Measurements from ENCODE around the gene ANKH. TPM values are rescaled to one million over a fixed set of nuclear protein-coding genes. Genes with fewer than 3 reads are reported as not detected.

Gene ANKH
- total RNA-seq, 2 donors from 2014 or later = 86.8 to 109 TPM

DNA sequence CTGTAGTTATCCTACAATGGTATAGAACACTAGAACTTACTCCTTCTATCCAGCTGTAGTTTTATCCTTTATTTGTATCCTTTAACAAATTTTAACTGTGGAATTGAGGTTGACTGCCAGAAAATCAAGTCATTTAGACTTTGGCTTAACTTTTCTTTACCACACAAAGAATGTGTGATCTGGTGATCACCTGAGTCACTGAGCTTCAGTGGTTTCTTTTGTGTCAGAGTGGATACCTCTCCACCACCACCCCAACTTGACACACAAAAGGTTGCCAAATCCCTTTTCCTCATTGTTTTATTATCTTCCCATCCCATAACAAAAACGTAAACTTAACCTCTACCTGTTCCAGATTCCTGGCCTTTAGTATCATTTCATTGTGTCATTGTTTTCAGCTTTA lies 201.6 kb downstream of the ANKH start:
- no peak for ATAC-seq
- H3K4me1 Mint-ChIP-seq = peaks cover 71% of the 10 kb centered on the region
- DNase-seq = no peak
- H3K4me3 Mint-ChIP-seq = peak overlapping the region; percentile 31
- no peaks in the 10 kb centered on the region for H3K27me3 Mint-ChIP-seq
- H3K9me3 ChIP-seq (ENCODE audit: control insufficient read depth, low read length, poor library complexity, severe bottlenecking) = no peaks in the 10 kb centered on the region
- peak overlapping the region; percentile 98 for H3K27ac Mint-ChIP-seq
- H3K36me3 Mint-ChIP-seq (ENCODE audit: low read depth) = peaks cover 2% of the 10 kb centered on the region

DNA sequence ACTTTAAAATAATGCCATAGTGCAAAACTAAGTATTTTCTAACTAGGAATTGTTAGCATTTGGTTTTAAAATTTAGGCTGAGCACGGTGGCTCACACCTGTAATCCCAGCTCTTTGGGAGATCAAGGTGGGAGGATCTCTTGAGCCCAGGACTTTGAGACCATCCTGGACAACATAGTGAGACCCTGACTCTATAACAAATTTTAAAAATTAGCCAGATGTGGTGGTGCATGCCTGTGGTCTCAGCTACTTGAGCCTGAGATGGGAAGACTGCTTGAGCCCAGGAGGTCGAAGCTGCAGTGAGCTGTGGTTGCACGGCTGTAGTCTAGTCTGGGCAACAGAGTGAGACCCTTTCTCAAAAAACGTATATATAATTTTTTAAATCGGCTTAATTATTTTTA lies 202.2 kb downstream of the ANKH start:
- Mint-ChIP-seq H3K4me1 (peaks cover 68% of the 10 kb centered on the region), H3K36me3 (ENCODE audit: low read depth) (peaks cover 2% of the 10 kb centered on the region), H3K27ac (peak overlapping the region; percentile 98), H3K4me3 (no peak overlapping the region), H3K27me3 (no peaks in the 10 kb centered on the region)
- ATAC-seq (no peak), DNase-seq (no peak)
- H3K9me3 ChIP-seq (ENCODE audit: control insufficient read depth, low read length, poor library complexity, severe bottlenecking) = no peaks in the 10 kb centered on the region

- H3K27me3 Mint-ChIP-seq = no peaks in the 10 kb centered on the region
- H3K4me1 Mint-ChIP-seq = peaks cover 68% of the 10 kb centered on the region
- peak overlapping the region; percentile 94 for H3K4me3 Mint-ChIP-seq
- no peaks in the 10 kb centered on the region for H3K9me3 ChIP-seq (ENCODE audit: control insufficient read depth, low read length, poor library complexity, severe bottlenecking)
- H3K36me3 Mint-ChIP-seq (ENCODE audit: low read depth) = peaks cover 4% of the 10 kb centered on the region
- ATAC-seq (no peak), DNase-seq (no peak)
- H3K27ac Mint-ChIP-seq = peak overlapping the region; percentile 99
These were observed 203.4 kb downstream of the ANKH start for GRCh38 chr5:14668181-14668591.

DNA sequence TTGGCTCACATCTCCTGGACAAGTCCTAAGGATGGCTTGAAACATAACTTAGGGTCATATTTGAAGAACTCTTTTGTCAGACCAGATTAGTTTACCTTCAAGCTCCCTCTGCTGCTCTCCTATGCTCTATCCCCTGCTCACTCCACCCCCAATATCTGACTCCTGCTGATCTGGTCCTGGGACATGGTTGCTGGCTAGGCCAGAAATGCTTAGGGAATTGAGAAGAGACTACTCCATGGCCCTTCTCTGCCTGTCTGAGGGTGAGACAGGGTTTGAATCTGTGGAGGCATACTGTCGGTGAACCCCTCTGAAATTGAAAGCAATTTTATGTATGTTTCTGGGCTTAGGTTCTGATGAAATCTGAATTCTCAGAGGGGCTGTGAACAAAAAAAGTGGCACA lies 203.8 kb downstream of the ANKH start:
- Mint-ChIP-seq H3K4me1 (peaks cover 67% of the 10 kb centered on the region), H3K27ac (peak overlapping the region; percentile 99), H3K36me3 (ENCODE audit: low read depth) (peaks cover 4% of the 10 kb centered on the region), H3K4me3 (peak overlapping the region; percentile 94), H3K27me3 (no peaks in the 10 kb centered on the region)
- DNase-seq = no peak
- no peak for ATAC-seq
- H3K9me3 ChIP-seq (ENCODE audit: control insufficient read depth, low read length, poor library complexity, severe bottlenecking) = no peaks in the 10 kb centered on the region

DNA sequence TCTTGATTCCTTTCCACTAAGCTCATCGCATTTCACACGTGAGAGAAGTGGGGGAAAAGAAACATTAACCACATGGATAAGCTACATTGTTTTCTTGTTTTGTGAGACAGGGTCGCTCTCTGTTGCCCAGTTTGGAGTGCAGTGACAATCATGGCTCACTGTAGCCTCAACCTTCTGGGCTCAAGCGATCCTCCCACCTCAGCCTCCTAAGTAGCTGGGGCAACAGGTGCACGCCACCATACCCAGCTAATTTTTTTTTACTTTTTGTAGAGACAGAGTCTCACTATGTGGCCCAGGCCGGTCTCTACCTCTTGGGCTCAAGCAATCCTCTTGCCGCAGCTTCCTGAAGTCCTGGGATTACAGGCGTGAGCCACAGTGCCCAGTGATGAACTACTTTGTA lies 204.3 kb downstream of the ANKH start:
- Mint-ChIP-seq H3K27me3 (no peaks in the 10 kb centered on the region), H3K36me3 (ENCODE audit: low read depth) (peaks cover 4% of the 10 kb centered on the region), H3K4me1 (peaks cover 63% of the 10 kb centered on the region), H3K4me3 (peak overlapping the region; percentile 94), H3K27ac (peak overlapping the region; percentile 99)
- DNase-seq (no peak), ATAC-seq (no peak)
- H3K9me3 ChIP-seq (ENCODE audit: control insufficient read depth, low read length, poor library complexity, severe bottlenecking) = no peaks in the 10 kb centered on the region

DNA sequence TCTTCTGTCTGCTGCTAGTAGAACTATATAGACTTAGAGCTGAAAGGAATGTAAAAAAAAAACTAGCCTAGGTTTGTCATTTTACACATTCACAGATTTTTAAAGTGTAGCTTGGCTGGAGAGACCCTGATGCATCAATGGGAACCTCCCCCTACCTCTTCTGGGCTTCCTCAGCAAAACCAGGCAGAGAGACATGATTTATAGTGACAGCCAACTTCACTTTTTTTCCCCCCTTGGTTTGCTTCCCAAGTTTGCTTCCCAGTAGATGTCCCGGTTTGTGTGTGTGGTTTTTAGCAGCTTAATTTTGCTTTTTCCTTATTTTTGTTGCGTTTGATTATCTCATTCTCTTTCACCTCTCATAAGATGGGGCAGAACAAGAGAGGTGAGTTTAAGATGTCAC lies 205.2 kb downstream of the ANKH start:
- Mint-ChIP-seq H3K36me3 (ENCODE audit: low read depth) (peaks cover 4% of the 10 kb centered on the region), H3K4me1 (peaks cover 54% of the 10 kb centered on the region), H3K27ac (peak overlapping the region; percentile 99), H3K4me3 (peak overlapping the region; percentile 94), H3K27me3 (no peaks in the 10 kb centered on the region)
- no peaks in the 10 kb centered on the region for H3K9me3 ChIP-seq (ENCODE audit: control insufficient read depth, low read length, poor library complexity, severe bottlenecking)
- no peak for DNase-seq
- ATAC-seq = no peak

DNA sequence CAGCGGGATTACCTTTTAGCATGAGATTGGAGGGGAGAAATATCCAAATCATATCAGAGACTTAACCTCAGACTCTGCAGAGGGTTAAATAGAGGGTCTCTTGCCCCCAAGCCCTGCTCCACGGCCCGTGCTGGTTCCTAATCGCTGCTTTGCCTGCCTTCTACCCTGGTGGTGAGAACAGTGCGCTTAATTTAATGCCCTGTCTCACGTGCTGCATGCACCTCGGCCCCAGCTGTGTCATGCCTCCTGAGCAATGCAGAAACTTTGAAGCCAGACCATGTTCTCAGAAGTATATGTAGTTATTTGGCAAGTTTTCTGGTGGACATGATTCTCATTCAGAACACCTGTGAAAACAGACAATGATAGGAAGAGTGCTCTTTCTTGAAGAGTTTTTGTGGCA lies 205.6 kb downstream of the ANKH start:
- peak; percentile 63 for ATAC-seq
- H3K36me3 Mint-ChIP-seq (ENCODE audit: low read depth) = peaks cover 4% of the 10 kb centered on the region
- H3K9me3 ChIP-seq (ENCODE audit: control insufficient read depth, low read length, poor library complexity, severe bottlenecking) = no peaks in the 10 kb centered on the region
- peak overlapping the region; percentile 99 for H3K27ac Mint-ChIP-seq
- DNase-seq = peak; percentile 21 to 46 (median 26)
- peak overlapping the region; percentile 94 for H3K4me3 Mint-ChIP-seq
- peaks cover 51% of the 10 kb centered on the region for H3K4me1 Mint-ChIP-seq
- H3K27me3 Mint-ChIP-seq = no peaks in the 10 kb centered on the region

DNA sequence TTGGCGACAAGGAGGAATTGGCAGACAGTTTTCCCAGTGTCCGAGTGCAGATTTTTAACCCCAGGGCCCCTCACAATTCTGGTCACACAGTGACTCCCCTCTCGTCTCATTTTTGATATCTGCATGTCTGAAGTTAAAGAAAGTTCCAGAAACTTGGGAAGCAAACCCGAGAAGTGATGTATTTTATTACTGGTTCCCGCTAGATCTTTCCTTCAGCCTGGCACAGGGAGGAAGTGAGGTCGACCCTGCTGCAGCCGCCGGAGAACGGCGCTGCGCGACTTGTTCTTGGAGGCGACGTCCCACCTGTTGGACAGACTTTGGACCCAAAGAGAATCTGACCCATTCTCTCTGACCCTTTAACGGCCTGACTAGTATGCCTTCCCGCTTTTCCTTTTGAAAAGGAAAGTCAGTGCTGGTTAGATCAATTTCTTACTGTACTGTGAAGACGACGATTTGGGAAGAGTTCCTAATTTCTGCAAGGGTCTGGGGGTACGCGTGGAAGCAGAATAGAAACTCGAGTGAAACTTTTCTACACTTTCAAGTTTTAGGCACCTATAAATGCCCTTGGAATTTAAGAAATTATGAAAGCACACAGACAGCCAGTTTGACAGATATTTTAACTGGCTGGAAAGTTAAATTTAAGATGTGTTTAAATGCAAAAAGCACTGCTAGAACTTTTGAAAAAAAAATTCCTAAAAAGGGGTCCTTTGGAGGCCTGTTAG lies 206.3 kb downstream of the ANKH start:
- DNase-seq (no peak), ATAC-seq (no peak)
- Mint-ChIP-seq H3K4me1 (peaks cover 52% of the 10 kb centered on the region), H3K4me3 (peak overlapping the region; percentile 94), H3K27me3 (no peaks in the 10 kb centered on the region), H3K27ac (peak overlapping the region; percentile 99), H3K36me3 (ENCODE audit: low read depth) (peaks cover 4% of the 10 kb centered on the region)
- H3K9me3 ChIP-seq (ENCODE audit: control insufficient read depth, low read length, poor library complexity, severe bottlenecking) = no peaks in the 10 kb centered on the region

DNA sequence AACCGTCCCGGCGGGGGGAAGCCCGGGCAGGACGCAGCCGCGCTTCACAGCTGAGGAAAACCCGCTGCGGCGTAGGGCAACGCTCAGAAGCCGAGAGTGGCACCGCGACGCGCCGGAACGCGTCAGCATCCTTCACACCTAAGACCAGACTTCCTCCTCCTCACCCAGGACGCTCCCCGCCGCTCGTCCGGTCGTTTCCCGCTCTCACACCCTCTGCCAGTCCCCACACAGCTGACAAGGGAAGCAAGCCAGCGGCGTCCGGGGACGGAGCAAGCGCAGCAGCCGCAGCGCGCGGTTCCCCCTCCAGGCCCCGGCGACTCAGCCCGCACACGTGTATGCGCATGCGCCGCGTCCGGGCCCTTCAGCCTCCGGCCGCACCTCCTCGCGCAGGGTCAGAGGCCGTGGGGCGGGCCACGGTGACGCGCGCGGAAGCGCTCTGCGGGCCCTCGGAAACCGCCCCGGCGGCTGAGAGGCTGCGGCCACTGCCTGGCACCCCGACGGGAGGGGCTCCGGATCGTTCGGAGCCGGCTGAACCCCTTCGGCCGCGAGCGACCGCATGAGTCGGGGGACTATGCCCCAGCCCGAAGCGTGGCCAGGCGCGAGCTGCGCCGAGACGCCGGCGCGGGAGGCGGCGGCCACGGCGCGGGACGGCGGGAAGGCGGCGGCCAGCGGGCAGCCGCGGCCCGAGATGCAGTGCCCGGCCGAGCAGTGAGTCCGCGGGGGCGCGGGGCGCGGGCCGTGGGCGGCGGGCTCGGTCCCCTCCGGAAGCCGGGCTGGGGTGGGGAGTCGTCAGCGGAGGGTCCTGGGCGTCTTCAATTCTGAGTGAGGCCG lies 207.1 kb downstream of the ANKH start, which contains the start of gene OTULIN:
OTULIN (plus strand) TSS at position 449 of the 831 bp plus-strand sequence; CDS start at position 557, 108 bp downstream.
- peaks cover 53% of the 10 kb centered on the region for H3K4me1 Mint-ChIP-seq

DNA sequence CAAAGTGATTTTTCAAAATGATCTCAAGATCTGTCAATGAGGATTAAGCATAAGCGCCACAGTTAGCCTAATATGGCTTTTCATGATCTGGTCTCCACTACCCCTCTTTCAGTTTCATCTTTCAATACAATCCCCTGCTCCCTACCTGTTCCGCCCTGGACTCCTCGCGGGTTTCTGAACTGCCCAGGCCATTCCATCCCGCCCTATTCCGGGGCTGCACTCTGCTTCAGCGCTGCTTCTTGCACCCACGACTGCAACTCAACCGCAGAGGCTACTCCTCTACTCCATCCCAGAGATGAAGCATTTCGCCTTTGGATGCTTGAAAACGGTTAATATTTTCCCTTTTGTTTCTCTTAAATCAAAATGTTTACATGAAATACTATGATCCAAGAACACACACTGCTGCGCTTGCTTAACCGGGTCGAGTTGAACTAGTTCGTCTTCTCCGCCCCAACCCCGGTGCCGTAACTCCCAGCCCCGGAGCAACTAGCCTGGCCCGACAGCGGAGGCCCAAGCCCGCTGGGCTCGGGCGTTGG lies 207.8 kb downstream of the ANKH start:
- H3K27me3 Mint-ChIP-seq = no peaks in the 10 kb centered on the region
- peaks cover 4% of the 10 kb centered on the region for H3K36me3 Mint-ChIP-seq (ENCODE audit: low read depth)
- DNase-seq (no peak), ATAC-seq (peak; percentile 4)
- H3K9me3 ChIP-seq (ENCODE audit: control insufficient read depth, low read length, poor library complexity, severe bottlenecking) = no peaks in the 10 kb centered on the region
- peak overlapping the region; percentile 97 for H3K4me3 Mint-ChIP-seq
- H3K27ac Mint-ChIP-seq = peak overlapping the region; percentile 99
- peaks cover 53% of the 10 kb centered on the region for H3K4me1 Mint-ChIP-seq

More for the DNA sequence above, 207.1 kb downstream of the ANKH start, which contains the start of gene OTULIN:
- no peaks in the 10 kb centered on the region for H3K9me3 ChIP-seq (ENCODE audit: control insufficient read depth, low read length, poor library complexity, severe bottlenecking)
- H3K4me3 Mint-ChIP-seq = peak within 1 kb of the TSS; percentile 97
- no peaks in the 10 kb centered on the region for H3K27me3 Mint-ChIP-seq
- peaks cover 4% of the 10 kb centered on the region for H3K36me3 Mint-ChIP-seq (ENCODE audit: low read depth)
- peak; percentile 65 to 87 (median 80) for DNase-seq
- peak within 1 kb of the TSS; percentile 99 for H3K27ac Mint-ChIP-seq
- ATAC-seq = peak; percentile 81

GRCh38 chr5:14662721-14663260 lies 208.8 kb downstream of the ANKH start:
- Mint-ChIP-seq H3K4me1 (peaks cover 45% of the 10 kb centered on the region), H3K4me3 (peak overlapping the region; percentile 97), H3K36me3 (ENCODE audit: low read depth) (peaks cover 4% of the 10 kb centered on the region), H3K27me3 (no peaks in the 10 kb centered on the region), H3K27ac (peak overlapping the region; percentile 99)
- ATAC-seq = no peak
- no peaks in the 10 kb centered on the region for H3K9me3 ChIP-seq (ENCODE audit: control insufficient read depth, low read length, poor library complexity, severe bottlenecking)
- no peak for DNase-seq

DNA sequence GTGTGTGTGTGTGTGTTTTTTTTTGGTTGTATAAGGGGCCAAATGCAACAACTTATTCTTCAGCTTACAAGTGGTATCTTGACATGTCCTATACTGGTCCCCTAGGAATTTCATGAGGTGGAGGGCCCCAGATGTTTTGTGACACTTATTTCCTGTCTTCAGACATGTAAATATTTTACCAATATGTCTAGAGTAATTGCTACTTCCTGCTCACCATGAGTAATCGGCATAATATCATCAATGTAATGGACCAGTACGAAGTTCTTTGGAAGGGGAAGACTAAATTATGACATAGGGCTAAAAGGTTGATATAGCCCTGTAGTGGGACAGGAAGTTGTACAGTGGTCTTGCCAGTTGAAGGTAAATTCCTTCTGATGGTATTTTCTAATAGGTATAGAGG lies 210.7 kb downstream of the ANKH start:
- Mint-ChIP-seq H3K4me3 (no peak overlapping the region), H3K36me3 (ENCODE audit: low read depth) (peaks cover 4% of the 10 kb centered on the region), H3K27ac (no peak overlapping the region), H3K27me3 (no peaks in the 10 kb centered on the region), H3K4me1 (peaks cover 30% of the 10 kb centered on the region)
- DNase-seq (no peak), ATAC-seq (no peak)
- H3K9me3 ChIP-seq (ENCODE audit: control insufficient read depth, low read length, poor library complexity, severe bottlenecking) = no peaks in the 10 kb centered on the region

Data from T-helper 17 cell (primary cell).